HCT116 (cell line): Measurements from ENCODE around the gene MSTO1. TPM values are rescaled to one million over a fixed set of nuclear protein-coding genes. Genes with fewer than 3 reads are reported as not detected.
"Not testable (repeated sequence)": the region's sequence is repeated elsewhere in the genome, so short reads cannot be mapped to it uniquely, and the experiment has no call there.

Source experiments
- ATAC-seq: fragments of 200-7000 bp; cut with Tn5 transposase; 2 replicates; pipeline ENCODE4 v1.9.1; 2020; ENCODE audit warnings: mild to moderate bottlenecking, moderate library complexity
- BruUV-seq: library from RNA; stranded (reverse); fragments of 400-500 nt; replicated peaks from 2 replicates; lab custom pipeline; 2021; lab: Mats Ljungman, UMichigan
- CTCF ChIA-PET: fragments of 300-600 bp; sonication (Branson Sonifier 250); formaldehyde crosslinking; loops from one replicate; lab custom pipeline; 2021; ENCODE audit warnings: antibody characterized with exemption; lab: Charles Lee
- POLR2A ChIA-PET: fragments of 300-600, 350-600 bp; sonication (Branson Sonifier 250); formaldehyde crosslinking; loops from one replicate; lab custom pipeline; 2021; ENCODE audit warnings: antibody characterized with exemption; lab: Charles Lee
- RAD21 ChIA-PET, 2 experiments: fragments of 300-600 bp; sonication (Branson Sonifier 250); formaldehyde crosslinking; loops; one replicate each; lab custom pipeline; 2023; ENCODE audit warnings: low total read pairs in 2 of 2; ENCODE audit not compliant: uncharacterized antibody in 2 of 2, unreplicated experiment in 2 of 2, low non-redundant PET in 1 of 2; lab: Charles Lee
- DNase-seq: peaks from one replicate; pipeline ENCODE4 v3.0.0-alpha.2; 2010; ENCODE audit warnings: low read depth, low spot score
- H2AFZ ChIP-seq: fragments of 200-600 bp; shearing (Covaris generic), sonication (generic); 2 replicates; pipeline ENCODE4 v1.6.1; 2017; ENCODE audit warnings: low read depth, mixed run types, mixed read lengths, antibody characterized with exemption, low read length; ENCODE audit not compliant: poor library complexity, severe bottlenecking
- H3K27ac ChIP-seq: 2 replicates; pipeline ENCODE4 v1.5.1; 2012; ENCODE audit warnings: low read depth, low read length
- H3K27me3 ChIP-seq: fragments of 200-600 bp; sonication (generic); 2 replicates; pipeline ENCODE4 v1.6.1; 2016; ENCODE audit warnings: mixed run types, low read length, mixed read lengths; ENCODE audit not compliant: insufficient read depth
- H3K36me3 ChIP-seq, 2 experiments: fragments of 200-500 bp in 1 of 2; fragments of 200-600 bp in 1 of 2; sonication (Bioruptor generic) in 1 of 2; sonication (generic) in 1 of 2; 2 replicates each; pipeline versions ENCODE4 v1.5.1 to v1.6.1; 2014 to 2016; ENCODE audit warnings: low read length in 2 of 2, inconsistent platforms in 1 of 2, mixed read lengths in 1 of 2, mixed run types in 1 of 2; ENCODE audit not compliant: insufficient read depth in 2 of 2, control insufficient read depth in 1 of 2
- H3K4me1 ChIP-seq, 2 experiments: fragments of 200-600 bp in 1 of 2; sonication (generic) in 1 of 2; 2 replicates each; pipeline versions ENCODE4 v1.5.1 to v1.6.1; 2012 to 2017; ENCODE audit warnings: low read length in 2 of 2, inconsistent platforms in 1 of 2, mild to moderate bottlenecking in 1 of 2, mixed read lengths in 1 of 2, mixed run types in 1 of 2, moderate library complexity in 1 of 2; ENCODE audit not compliant: insufficient read depth in 2 of 2, control insufficient read depth in 1 of 2
- H3K4me2 ChIP-seq: fragments of 200-600 bp; sonication (generic); 2 replicates; pipeline ENCODE4 v1.6.1; 2017; ENCODE audit warnings: mixed run types, low read length, mixed read lengths
- H3K4me3 ChIP-seq, 2 experiments: fragments of 200-600 bp in 1 of 2; sonication (generic) in 1 of 2; replicated peaks in 1 of 2; 2 replicates each; pipeline ENCODE4 v1.5.1; 2011 to 2016; ENCODE audit warnings: low read length in 2 of 2, control low read depth in 1 of 2, low read depth in 1 of 2, mild to moderate bottlenecking in 1 of 2, mixed read lengths in 1 of 2, mixed run types in 1 of 2
- H3K79me2 ChIP-seq: fragments of 200-600 bp; sonication (generic); 2 replicates; pipeline ENCODE4 v1.6.1; 2017; ENCODE audit warnings: mild to moderate bottlenecking, mixed run types, low read length, moderate library complexity, mixed read lengths; ENCODE audit not compliant: insufficient read depth
- H3K9ac ChIP-seq: fragments of 200-600 bp; sonication (generic); 2 replicates; pipeline ENCODE4 v1.6.1; 2016; ENCODE audit warnings: low read length, mixed read lengths
- H3K9me2 ChIP-seq: fragments of 200-600 bp; sonication (generic), shearing (Covaris generic); 2 replicates; pipeline ENCODE4 v1.6.1; 2017; ENCODE audit warnings: mixed run types, mild to moderate bottlenecking, moderate library complexity; ENCODE audit not compliant: insufficient read depth
- H3K9me3 ChIP-seq, 2 experiments: fragments of 200-500 bp in 1 of 2; fragments of 200-600 bp in 1 of 2; sonication (Bioruptor generic) in 1 of 2; sonication (generic) in 1 of 2; 2 replicates each; pipeline ENCODE4 v1.6.1; 2014 to 2017; ENCODE audit warnings: low read length in 2 of 2, mixed read lengths in 2 of 2, inconsistent platforms in 1 of 2, low read depth in 1 of 2, mild to moderate bottlenecking in 1 of 2, mixed run types in 1 of 2, moderate library complexity in 1 of 2; ENCODE audit not compliant: control insufficient read depth in 1 of 2, insufficient read depth in 1 of 2
- H4K20me1 ChIP-seq: fragments of 200-600 bp; sonication (generic), shearing (Covaris generic); 2 replicates; pipeline ENCODE4 v1.6.1; 2017; ENCODE audit warnings: mixed run types, mild to moderate bottlenecking, moderate library complexity; ENCODE audit not compliant: insufficient read depth
- CBX3 ChIP-seq: IDR thresholded peaks from 2 replicates; pipeline ENCODE4 v1.6.1; 2012; ENCODE audit warnings: low read depth
- ELF1 ChIP-seq: IDR thresholded peaks from 2 replicates; pipeline ENCODE4 v1.6.1; 2012; ENCODE audit warnings: low read depth, borderline replicate concordance
- EZH2 ChIP-seq: fragments of 200-600 bp; sonication (generic); IDR thresholded peaks from 2 replicates; pipeline ENCODE4 v1.6.1; 2017; ENCODE audit warnings: antibody characterized with exemption, mixed run types
- REST ChIP-seq: IDR thresholded peaks from 2 replicates; pipeline ENCODE4 v1.6.1; 2012; ENCODE audit warnings: low read depth
- intact Hi-C: fragments of 100-400 bp; cut with micrococcal nuclease; formaldehyde crosslinking; loops from 2 replicates; pipeline ENCODE4 v1.10.0; 2022
- total RNA-seq: library from RNA; stranded (reverse); gene quantifications from one replicate; pipeline ENCODE4 v1.2.1, GENCODE V29; 2021; ENCODE audit not compliant: unreplicated experiment

MSTO1 gene
- total RNA-seq, 1 experiment from 2014 or later, result 56.4 TPM

- TF ChIP-seq CBX3 (no peak), ELF1 (no peak), REST (no peak), EZH2 (no peak)
These were observed 13.3 kb downstream of the MSTO1 start (continued) for GRCh38 chr1:155623357-155623756.

- CTCF ChIA-PET, H3K4me3 ChIP-seq, DNase-seq, H3K9me3 ChIP-seq, H3K79me2 ChIP-seq, H3K36me3 ChIP-seq, H4K20me1 ChIP-seq, H3K9ac ChIP-seq, RAD21 ChIA-PET, H3K27ac ChIP-seq, ATAC-seq, H3K27me3 ChIP-seq, H3K4me1 ChIP-seq, H2AFZ ChIP-seq, H3K9me2 ChIP-seq, H3K4me2 ChIP-seq, intact Hi-C loops, BruUV-seq, POLR2A ChIA-PET: not testable (repeated sequence)
These were observed 16.4 kb downstream of the MSTO1 start for GRCh38 chr1:155626428-155626827.
